SH-SY5Y (cell line): ENCODE results near the gene TFEB.

Experiments used
- GATA2 ChIP-seq: IDR thresholded peaks from 2 replicates; pipeline ENCODE4 v1.6.1; 2011; ENCODE audit warnings: mild to moderate bottlenecking, low read depth, low read length
- GATA3 ChIP-seq: IDR thresholded peaks from 2 replicates; pipeline ENCODE4 v1.6.1; 2011; ENCODE audit warnings: low read depth, mild to moderate bottlenecking, low read length, moderate library complexity

- TF ChIP-seq GATA2 (no peak), GATA3 (no peak)
Measured at GRCh38 chr6:41720262-41720620, 15.2 kb downstream of the TFEB start.
